ENCODE data around the gene VRTN. TPM values are rescaled to one million over a fixed set of nuclear protein-coding genes. Genes with fewer than 3 reads are reported as not detected.

The VRTN gene
- total RNA-seq, 4 donors from 2014 or later, result not detected

GRCh38 chr14:74350928-74351323 is 2.7 kb downstream of the VRTN start:
- ATAC-seq, result no peak
- TF ChIP-seq CTCF (IDR thresholded peaks at IDR 0.05 in 4 of 5, conservative IDR thresholded peaks at IDR 0.05 in 1 of 5) (no peak), POLR2A (IDR thresholded peaks at IDR 0.05) (no peak)
- in situ Hi-C loops (cut with MboI; ENCODE audit: low sequenced_read_pairs in 4 of 4) (no loop called here), intact Hi-C loops (cut with DNase I; ENCODE audit: low total_unique reads) (loop anchor here (5.0 kb wide), 1 partner anchor 426 kb away; no protein-coding TSS in a partner anchor)
- H3K36me3 ChIP-seq, result no peaks in the 10 kb centered on the region
- H3K27ac ChIP-seq, result no peak overlapping the region
- H3K27me3 ChIP-seq, result peaks cover 0 to 9% (median 8%) of the 10 kb centered on the region in 3 donors
- H3K4me3 ChIP-seq, result no peak overlapping the region
- no peak for DNase-seq
- no peaks in the 10 kb centered on the region for H3K4me1 ChIP-seq
- no peaks in the 10 kb centered on the region for H3K9me3 ChIP-seq

- Histone ChIP-seq H3K27me3 (peaks cover 0 to 9% (median 0%) of the 10 kb centered on the region in 3 donors), H3K4me3 (no peak overlapping the region), H3K9me3 (no peaks in the 10 kb centered on the region), H3K27ac (no peak overlapping the region), H3K4me1 (no peaks in the 10 kb centered on the region), H3K36me3 (no peaks in the 10 kb centered on the region)
- ATAC-seq, result no peak
- in situ Hi-C loops (cut with MboI; ENCODE audit: low sequenced_read_pairs in 4 of 4) (no loop called here), intact Hi-C loops (cut with DNase I; ENCODE audit: low total_unique reads) (no loop called here)
- TF ChIP-seq CTCF (IDR thresholded peaks at IDR 0.05 in 4 of 5, conservative IDR thresholded peaks at IDR 0.05 in 1 of 5), result no peak
- no peak for TF ChIP-seq POLR2A (IDR thresholded peaks at IDR 0.05)
- no peak for DNase-seq
Measured at GRCh38 chr14:74356892-74357575, 8.8 kb downstream of the VRTN start.

GRCh38 chr14:74357585-74357984 is 9.3 kb downstream of the VRTN start:
- DNase-seq (no peak), ATAC-seq (no peak)
- Histone ChIP-seq H3K27me3 (peaks cover 0 to 9% (median 0%) of the 10 kb centered on the region in 3 donors), H3K4me1 (no peaks in the 10 kb centered on the region), H3K36me3 (no peaks in the 10 kb centered on the region), H3K27ac (no peak overlapping the region), H3K9me3 (no peaks in the 10 kb centered on the region), H3K4me3 (no peak overlapping the region)
- intact Hi-C loops (cut with DNase I; ENCODE audit: low total_unique reads) (no loop called here), in situ Hi-C loops (cut with MboI; ENCODE audit: low sequenced_read_pairs in 4 of 4) (no loop called here)
- TF ChIP-seq POLR2A (IDR thresholded peaks at IDR 0.05), result no peak
- TF ChIP-seq CTCF (IDR thresholded peaks at IDR 0.05 in 4 of 5, conservative IDR thresholded peaks at IDR 0.05 in 1 of 5), result no peak

- Histone ChIP-seq H3K4me1 (no peaks in the 10 kb centered on the region), H3K4me3 (no peak overlapping the region), H3K9me3 (no peaks in the 10 kb centered on the region), H3K27me3 (peaks cover 0 to 4% (median 0%) of the 10 kb centered on the region in 3 donors), H3K36me3 (no peaks in the 10 kb centered on the region), H3K27ac (no peak overlapping the region)
- intact Hi-C loops (cut with DNase I; ENCODE audit: low total_unique reads) (no loop called here), in situ Hi-C loops (cut with MboI; ENCODE audit: low sequenced_read_pairs in 4 of 4) (no loop called here)
- no peak for DNase-seq
- ATAC-seq, result no peak
- TF ChIP-seq CTCF (IDR thresholded peaks at IDR 0.05 in 4 of 5, conservative IDR thresholded peaks at IDR 0.05 in 1 of 5) (no peak), POLR2A (IDR thresholded peaks at IDR 0.05) (no peak)
Measured at GRCh38 chr14:74358176-74358829, 10.0 kb downstream of the VRTN start.

Data from gastrocnemius medialis (tissue), 4 donors.